HG02870 (cell line): ENCODE measurements around the gene DYRK2.

Experiments
- ATAC-seq: cut with Tn5 transposase; IDR thresholded peaks from one replicate; pipeline ENCODE4 v1.9.1; 2021; ENCODE audit warnings: mild to moderate bottlenecking, moderate library complexity; ENCODE audit not compliant: unreplicated experiment

The DYRK2 gene

GRCh38 chr12:67645601-67646000, 2.9 kb upstream of the DYRK2 start:
- no peak for ATAC-seq

- no peak for ATAC-seq
Measured at GRCh38 chr12:67646775-67647174, 1.8 kb upstream of the DYRK2 start.

- no peak for ATAC-seq
Measured at GRCh38 chr12:67647181-67647798, 1.3 kb upstream of the DYRK2 start.

- peak; percentile 17 for ATAC-seq
Measured at GRCh38 chr12:67647799-67648520, 585 bp upstream of the DYRK2 start.

GRCh38 chr12:67649261-67649569, 670 bp downstream of the DYRK2 start:
- peak; percentile 20 for ATAC-seq

GRCh38 chr12:67649570-67650387, 1.2 kb downstream of the DYRK2 start:
- ATAC-seq: peak; percentile 15

- ATAC-seq: no peak
Measured at GRCh38 chr12:67650388-67651131, 2.0 kb downstream of the DYRK2 start.

- no peak for ATAC-seq
Measured at GRCh38 chr12:67651132-67651695, 2.7 kb downstream of the DYRK2 start.

- ATAC-seq: no peak
Measured at GRCh38 chr12:67655829-67656228, 7.3 kb downstream of the DYRK2 start.

- no peak for ATAC-seq
Measured at GRCh38 chr12:67656251-67656650, 7.7 kb downstream of the DYRK2 start.

- ATAC-seq: no peak
Measured at GRCh38 chr12:67658486-67658885, 9.9 kb downstream of the DYRK2 start.

GRCh38 chr12:67659292-67659691, 10.7 kb downstream of the DYRK2 start:
- ATAC-seq: no peak

- no peak for ATAC-seq
Measured at GRCh38 chr12:67661311-67662021, 12.9 kb downstream of the DYRK2 start.

GRCh38 chr12:67662910-67663538, 14.5 kb downstream of the DYRK2 start:
- ATAC-seq: no peak

GRCh38 chr12:67664171-67664570, 15.6 kb downstream of the DYRK2 start:
- ATAC-seq: no peak

GRCh38 chr12:67665679-67666078, 17.1 kb downstream of the DYRK2 start:
- ATAC-seq: no peak

- ATAC-seq: no peak
Measured at GRCh38 chr12:67666605-67667004, 18.1 kb downstream of the DYRK2 start.

- no peak for ATAC-seq
Measured at GRCh38 chr12:67667276-67668073, 18.9 kb downstream of the DYRK2 start.
